Measurements from ENCODE around the gene SOHLH2. TPM values are rescaled to one million over a fixed set of nuclear protein-coding genes. Genes with fewer than 3 reads are reported as not detected.

SOHLH2 gene
- total RNA-seq, 1 experiment from 2014 or later: 2.3 TPM

DNA sequence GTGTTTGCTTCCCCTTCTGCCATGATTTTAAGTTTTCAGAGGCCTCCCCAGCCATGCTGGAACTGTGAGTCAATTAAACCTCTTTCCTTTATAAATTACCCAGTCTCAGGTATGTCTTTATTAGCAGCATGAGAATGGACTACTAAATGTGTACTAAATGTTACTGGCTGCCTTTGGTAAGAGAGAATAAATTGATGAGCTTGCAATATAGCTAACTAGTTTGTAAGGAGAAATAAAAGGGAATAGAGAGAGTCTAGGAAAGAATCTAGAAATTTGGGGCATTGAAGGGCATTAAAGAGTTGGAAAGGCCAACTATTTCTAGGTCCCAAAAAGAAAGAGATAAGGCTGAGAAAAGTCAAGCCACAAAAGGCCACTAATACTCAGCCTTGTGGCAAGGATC is 5.5 kb upstream of the SOHLH2 start:
- H4K20me1 ChIP-seq (ENCODE audit: insufficient read depth): no peaks in the 10 kb centered on the region

GRCh38 chr13:36217456-36217855 is 3.1 kb upstream of the SOHLH2 start:
- POLR2A ChIA-PET (ENCODE audit: unreplicated experiment): no interaction called here
- no peak for DNase-seq
- intact Hi-C loops (cut with micrococcal nuclease; ENCODE audit: unreplicated experiment): no loop called here

More for the DNA sequence above, 5.5 kb upstream of the SOHLH2 start:
- no peak for DNase-seq
- intact Hi-C loops (cut with micrococcal nuclease; ENCODE audit: unreplicated experiment): no loop called here
- H3K4me3 ChIP-seq: no peak overlapping the region
- H3K9me2 ChIP-seq (ENCODE audit: insufficient read depth): no peaks in the 10 kb centered on the region
- ChIA-PET POLR2A (ENCODE audit: unreplicated experiment) (interaction anchor here (0.5 kb wide), 1 partner anchor 33 kb away, joined by 3 read pairs; no protein-coding TSS in a partner anchor), CTCF (no interaction called here)
- H3F3A ChIP-seq (ENCODE audit: insufficient read depth, low read depth): no peaks in the 10 kb centered on the region
- no peaks in the 10 kb centered on the region for H3K27me3 ChIP-seq (ENCODE audit: insufficient read depth, low read depth)
- no peak overlapping the region for H3K27ac ChIP-seq
- no peak overlapping the region for H2AFZ ChIP-seq
- no peak for TF ChIP-seq EZH2 (IDR thresholded peaks at IDR 0.05; ENCODE audit: low read depth)
- TF ChIP-seq, protein P1, sequence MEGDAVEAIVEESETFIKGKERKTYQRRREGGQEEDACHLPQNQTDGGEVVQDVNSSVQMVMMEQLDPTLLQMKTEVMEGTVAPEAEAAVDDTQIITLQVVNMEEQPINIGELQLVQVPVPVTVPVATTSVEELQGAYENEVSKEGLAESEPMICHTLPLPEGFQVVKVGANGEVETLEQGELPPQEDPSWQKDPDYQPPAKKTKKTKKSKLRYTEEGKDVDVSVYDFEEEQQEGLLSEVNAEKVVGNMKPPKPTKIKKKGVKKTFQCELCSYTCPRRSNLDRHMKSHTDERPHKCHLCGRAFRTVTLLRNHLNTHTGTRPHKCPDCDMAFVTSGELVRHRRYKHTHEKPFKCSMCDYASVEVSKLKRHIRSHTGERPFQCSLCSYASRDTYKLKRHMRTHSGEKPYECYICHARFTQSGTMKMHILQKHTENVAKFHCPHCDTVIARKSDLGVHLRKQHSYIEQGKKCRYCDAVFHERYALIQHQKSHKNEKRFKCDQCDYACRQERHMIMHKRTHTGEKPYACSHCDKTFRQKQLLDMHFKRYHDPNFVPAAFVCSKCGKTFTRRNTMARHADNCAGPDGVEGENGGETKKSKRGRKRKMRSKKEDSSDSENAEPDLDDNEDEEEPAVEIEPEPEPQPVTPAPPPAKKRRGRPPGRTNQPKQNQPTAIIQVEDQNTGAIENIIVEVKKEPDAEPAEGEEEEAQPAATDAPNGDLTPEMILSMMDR (conservative IDR thresholded peaks at IDR 0.05): no peak
- H3K36me3 ChIP-seq (ENCODE audit: low read depth): no peaks in the 10 kb centered on the region
- H3K4me2 ChIP-seq: no peak overlapping the region
- no peaks in the 10 kb centered on the region for H3K79me2 ChIP-seq (ENCODE audit: low read depth)
- H3K4me1 ChIP-seq (replicated peaks; ENCODE audit: insufficient read depth): no peaks in the 10 kb centered on the region
- BruUV-seq (replicated peaks): no TSS peak
- peaks cover 7% of the 10 kb centered on the region; the same call in 1 of the 2 replicates for H3K9me3 ChIP-seq (ENCODE audit: insufficient read depth, low read depth)

GRCh38 chr13:36212789-36213188 is 1.6 kb downstream of the SOHLH2 start:
- no peaks in the 10 kb centered on the region for H4K20me1 ChIP-seq (ENCODE audit: insufficient read depth)
- intact Hi-C loops (cut with micrococcal nuclease; ENCODE audit: unreplicated experiment): no loop called here
- no peak for TF ChIP-seq EZH2 (IDR thresholded peaks at IDR 0.05; ENCODE audit: low read depth)
- TF ChIP-seq, protein P1 (conservative IDR thresholded peaks at IDR 0.05): no peak
- H3K36me3 ChIP-seq (ENCODE audit: low read depth): no peaks in the 10 kb centered on the region
- no peak overlapping the region for H2AFZ ChIP-seq
- ChIA-PET POLR2A (ENCODE audit: unreplicated experiment) (no interaction called here), CTCF (no interaction called here)
- no peaks in the 10 kb centered on the region for H3K27me3 ChIP-seq (ENCODE audit: insufficient read depth, low read depth)
- H3K27ac ChIP-seq: no peak overlapping the region
- no peaks in the 10 kb centered on the region for H3K9me2 ChIP-seq (ENCODE audit: insufficient read depth)
- no peak overlapping the region for H3K4me2 ChIP-seq
- H3K79me2 ChIP-seq (ENCODE audit: low read depth): no peaks in the 10 kb centered on the region
- H3K9me3 ChIP-seq (ENCODE audit: insufficient read depth, low read depth): no peaks in the 10 kb centered on the region
- BruUV-seq (replicated peaks): no TSS peak
- no peaks in the 10 kb centered on the region for H3F3A ChIP-seq (ENCODE audit: insufficient read depth, low read depth)
- H3K4me3 ChIP-seq: no peak overlapping the region
- H3K4me1 ChIP-seq (replicated peaks; ENCODE audit: insufficient read depth): no peaks in the 10 kb centered on the region
- DNase-seq: no peak

More at GRCh38 chr13:36217456-36217855, 3.1 kb upstream of the SOHLH2 start:
- Histone ChIP-seq H3K27ac (no peak overlapping the region), H3K9me3 (ENCODE audit: insufficient read depth, low read depth) (no peaks in the 10 kb centered on the region), H4K20me1 (ENCODE audit: insufficient read depth) (no peaks in the 10 kb centered on the region), H3K9me2 (ENCODE audit: insufficient read depth) (no peaks in the 10 kb centered on the region), H3K4me1 (replicated peaks; ENCODE audit: insufficient read depth) (no peaks in the 10 kb centered on the region), H2AFZ (no peak overlapping the region), H3K4me3 (no peak overlapping the region), H3K27me3 (ENCODE audit: insufficient read depth, low read depth) (no peaks in the 10 kb centered on the region), H3F3A (ENCODE audit: insufficient read depth, low read depth) (no peaks in the 10 kb centered on the region), H3K36me3 (ENCODE audit: low read depth) (no peaks in the 10 kb centered on the region), H3K4me2 (no peak overlapping the region), H3K79me2 (ENCODE audit: low read depth) (no peaks in the 10 kb centered on the region)
- no TSS peak for BruUV-seq (replicated peaks)
- CTCF ChIA-PET: no interaction called here
- TF ChIP-seq EZH2 (IDR thresholded peaks at IDR 0.05; ENCODE audit: low read depth): no peak
- TF ChIP-seq, protein P1 (conservative IDR thresholded peaks at IDR 0.05): no peak

Measured in PC-9 (cell line).